GM18951 (cell line): ENCODE data around the gene RAB11FIP4.

ENCODE experiments used
- POLR2A ChIP-seq: IDR thresholded peaks from 4 replicates; pipeline ENCODE4 v1.6.1; 2011; ENCODE audit warnings: mild to moderate bottlenecking; ENCODE audit not compliant: insufficient read length, insufficient read depth; ENCODE audit errors: extremely low read depth
- in situ Hi-C: fragments of 300-500 bp; cut with MboI; formaldehyde crosslinking; loops from one replicate; pipeline ENCODE4 v1.12.0; 2022; ENCODE audit warnings: low sequenced_read_pairs, mixed read lengths, inconsistent platforms; ENCODE audit not compliant: unreplicated experiment

The RAB11FIP4 gene

GRCh38 chr17:31418773-31419350, 27.4 kb downstream of the RAB11FIP4 start:
- no peak for TF ChIP-seq POLR2A
- in situ Hi-C loops, result no loop called here

GRCh38 chr17:31422443-31422842, 31.0 kb downstream of the RAB11FIP4 start:
- in situ Hi-C loops, result no loop called here
- TF ChIP-seq POLR2A, result no peak

GRCh38 chr17:31424944-31425281, 33.4 kb downstream of the RAB11FIP4 start:
- in situ Hi-C loops, result loop anchor here (25.0 kb wide), 1 partner anchor 412 kb away; no protein-coding TSS in a partner anchor
- no peak for TF ChIP-seq POLR2A

- in situ Hi-C loops, result loop anchor here (25.0 kb wide), 1 partner anchor 412 kb away; no protein-coding TSS in a partner anchor
These were observed 34.0 kb downstream of the RAB11FIP4 start for GRCh38 chr17:31425282-31426040.

GRCh38 chr17:31427684-31428083, 36.2 kb downstream of the RAB11FIP4 start:
- in situ Hi-C loops, result loop anchor here (25.0 kb wide), 1 partner anchor 410 kb away; no protein-coding TSS in a partner anchor
- TF ChIP-seq POLR2A, result no peak

More at GRCh38 chr17:31425282-31426040, 34.0 kb downstream of the RAB11FIP4 start:
- no peak for TF ChIP-seq POLR2A

- in situ Hi-C loops, result loop anchor here (25.0 kb wide), 1 partner anchor 409 kb away; no protein-coding TSS in a partner anchor
- no peak for TF ChIP-seq POLR2A
These were observed 36.6 kb downstream of the RAB11FIP4 start for GRCh38 chr17:31428111-31428510.

GRCh38 chr17:31428512-31428911, 37.0 kb downstream of the RAB11FIP4 start:
- in situ Hi-C loops, result loop anchor here (25.0 kb wide), 1 partner anchor 409 kb away; no protein-coding TSS in a partner anchor
- TF ChIP-seq POLR2A, result no peak

GRCh38 chr17:31431098-31431851, 39.8 kb downstream of the RAB11FIP4 start:
- no peak for TF ChIP-seq POLR2A
- in situ Hi-C loops, result loop anchor here (25.0 kb wide), 1 partner anchor 406 kb away; no protein-coding TSS in a partner anchor

- TF ChIP-seq POLR2A, result no peak
- in situ Hi-C loops, result loop anchor here (25.0 kb wide), 1 partner anchor 405 kb away; no protein-coding TSS in a partner anchor
These were observed 40.6 kb downstream of the RAB11FIP4 start for GRCh38 chr17:31431852-31432658.

GRCh38 chr17:31433091-31433790, 41.8 kb downstream of the RAB11FIP4 start:
- TF ChIP-seq POLR2A, result no peak
- in situ Hi-C loops, result loop anchor here (25.0 kb wide), 1 partner anchor 404 kb away; no protein-coding TSS in a partner anchor

- in situ Hi-C loops, result loop anchor here (25.0 kb wide), 1 partner anchor 403 kb away; no protein-coding TSS in a partner anchor
- TF ChIP-seq POLR2A, result no peak
These were observed 42.6 kb downstream of the RAB11FIP4 start for GRCh38 chr17:31433811-31434726.

GRCh38 chr17:31434727-31435050, 43.2 kb downstream of the RAB11FIP4 start:
- in situ Hi-C loops, result loop anchor here (25.0 kb wide), 1 partner anchor 403 kb away; no protein-coding TSS in a partner anchor
- no peak for TF ChIP-seq POLR2A
